ENCODE measurements around the gene FEZ2.

GRCh38 chr2:36559221-36559942 is 38.6 kb downstream of the FEZ2 start:
- TF ChIP-seq, protein P1, sequence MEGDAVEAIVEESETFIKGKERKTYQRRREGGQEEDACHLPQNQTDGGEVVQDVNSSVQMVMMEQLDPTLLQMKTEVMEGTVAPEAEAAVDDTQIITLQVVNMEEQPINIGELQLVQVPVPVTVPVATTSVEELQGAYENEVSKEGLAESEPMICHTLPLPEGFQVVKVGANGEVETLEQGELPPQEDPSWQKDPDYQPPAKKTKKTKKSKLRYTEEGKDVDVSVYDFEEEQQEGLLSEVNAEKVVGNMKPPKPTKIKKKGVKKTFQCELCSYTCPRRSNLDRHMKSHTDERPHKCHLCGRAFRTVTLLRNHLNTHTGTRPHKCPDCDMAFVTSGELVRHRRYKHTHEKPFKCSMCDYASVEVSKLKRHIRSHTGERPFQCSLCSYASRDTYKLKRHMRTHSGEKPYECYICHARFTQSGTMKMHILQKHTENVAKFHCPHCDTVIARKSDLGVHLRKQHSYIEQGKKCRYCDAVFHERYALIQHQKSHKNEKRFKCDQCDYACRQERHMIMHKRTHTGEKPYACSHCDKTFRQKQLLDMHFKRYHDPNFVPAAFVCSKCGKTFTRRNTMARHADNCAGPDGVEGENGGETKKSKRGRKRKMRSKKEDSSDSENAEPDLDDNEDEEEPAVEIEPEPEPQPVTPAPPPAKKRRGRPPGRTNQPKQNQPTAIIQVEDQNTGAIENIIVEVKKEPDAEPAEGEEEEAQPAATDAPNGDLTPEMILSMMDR (conservative IDR thresholded peaks at IDR 0.05; ENCODE audit: low read depth in 2 of 2), result no peak
- TF ChIP-seq EZH2 (IDR thresholded peaks at IDR 0.05; ENCODE audit: low read depth, unreplicated experiment) (no peak), EZH2phosphoT487 (IDR thresholded peaks at IDR 0.05; ENCODE audit: unreplicated experiment) (no peak), POLR2AphosphoS5 (IDR thresholded peaks at IDR 0.05; ENCODE audit: low read depth) (no peak), CREB1 (CRISPR knock-in tag; IDR thresholded peaks at IDR 0.05; ENCODE audit: low read depth) (no peak), JUNB (IDR thresholded peaks at IDR 0.05; ENCODE audit: unreplicated experiment) (no peak), STAT1 (IDR thresholded peaks at IDR 0.05; ENCODE audit: unreplicated experiment) (no peak), ZNF114 (CRISPR knock-in tag; IDR thresholded peaks at IDR 0.05) (no peak), NANOG (IDR thresholded peaks at IDR 0.05; ENCODE audit: borderline replicate concordance) (no peak), ZNF331 (CRISPR knock-in tag; IDR thresholded peaks at IDR 0.05; ENCODE audit: low read depth) (no peak)
- TF ChIP-seq, protein P2, sequence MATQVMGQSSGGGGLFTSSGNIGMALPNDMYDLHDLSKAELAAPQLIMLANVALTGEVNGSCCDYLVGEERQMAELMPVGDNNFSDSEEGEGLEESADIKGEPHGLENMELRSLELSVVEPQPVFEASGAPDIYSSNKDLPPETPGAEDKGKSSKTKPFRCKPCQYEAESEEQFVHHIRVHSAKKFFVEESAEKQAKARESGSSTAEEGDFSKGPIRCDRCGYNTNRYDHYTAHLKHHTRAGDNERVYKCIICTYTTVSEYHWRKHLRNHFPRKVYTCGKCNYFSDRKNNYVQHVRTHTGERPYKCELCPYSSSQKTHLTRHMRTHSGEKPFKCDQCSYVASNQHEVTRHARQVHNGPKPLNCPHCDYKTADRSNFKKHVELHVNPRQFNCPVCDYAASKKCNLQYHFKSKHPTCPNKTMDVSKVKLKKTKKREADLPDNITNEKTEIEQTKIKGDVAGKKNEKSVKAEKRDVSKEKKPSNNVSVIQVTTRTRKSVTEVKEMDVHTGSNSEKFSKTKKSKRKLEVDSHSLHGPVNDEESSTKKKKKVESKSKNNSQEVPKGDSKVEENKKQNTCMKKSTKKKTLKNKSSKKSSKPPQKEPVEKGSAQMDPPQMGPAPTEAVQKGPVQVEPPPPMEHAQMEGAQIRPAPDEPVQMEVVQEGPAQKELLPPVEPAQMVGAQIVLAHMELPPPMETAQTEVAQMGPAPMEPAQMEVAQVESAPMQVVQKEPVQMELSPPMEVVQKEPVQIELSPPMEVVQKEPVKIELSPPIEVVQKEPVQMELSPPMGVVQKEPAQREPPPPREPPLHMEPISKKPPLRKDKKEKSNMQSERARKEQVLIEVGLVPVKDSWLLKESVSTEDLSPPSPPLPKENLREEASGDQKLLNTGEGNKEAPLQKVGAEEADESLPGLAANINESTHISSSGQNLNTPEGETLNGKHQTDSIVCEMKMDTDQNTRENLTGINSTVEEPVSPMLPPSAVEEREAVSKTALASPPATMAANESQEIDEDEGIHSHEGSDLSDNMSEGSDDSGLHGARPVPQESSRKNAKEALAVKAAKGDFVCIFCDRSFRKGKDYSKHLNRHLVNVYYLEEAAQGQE (IDR thresholded peaks at IDR 0.05; ENCODE audit: unreplicated experiment), result no peak
- TF ChIP-seq, protein P3, sequence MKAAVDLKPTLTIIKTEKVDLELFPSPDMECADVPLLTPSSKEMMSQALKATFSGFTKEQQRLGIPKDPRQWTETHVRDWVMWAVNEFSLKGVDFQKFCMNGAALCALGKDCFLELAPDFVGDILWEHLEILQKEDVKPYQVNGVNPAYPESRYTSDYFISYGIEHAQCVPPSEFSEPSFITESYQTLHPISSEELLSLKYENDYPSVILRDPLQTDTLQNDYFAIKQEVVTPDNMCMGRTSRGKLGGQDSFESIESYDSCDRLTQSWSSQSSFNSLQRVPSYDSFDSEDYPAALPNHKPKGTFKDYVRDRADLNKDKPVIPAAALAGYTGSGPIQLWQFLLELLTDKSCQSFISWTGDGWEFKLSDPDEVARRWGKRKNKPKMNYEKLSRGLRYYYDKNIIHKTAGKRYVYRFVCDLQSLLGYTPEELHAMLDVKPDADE (IDR thresholded peaks at IDR 0.05), result no peak

Data from GM23338 (cell line).